Right ventricle myocardium inferior (tissue), 1 donor: ENCODE data around the gene NME5. TPM values are rescaled to one million over a fixed set of nuclear protein-coding genes. Genes with fewer than 3 reads are reported as not detected.
A peak's percentile ranks its signal among the peaks of the same experiment; 100 is the strongest.
"Not testable (repeated sequence)": the region's sequence is repeated elsewhere in the genome, so short reads cannot be mapped to it uniquely, and the experiment has no call there.

Experiments
- ATAC-seq: fragments of 200-7000 bp; cut with Tn5 transposase; one replicate; pipeline ENCODE4 v1.9.1; 2020; ENCODE audit warnings: mild to moderate bottlenecking, moderate library complexity
- DNase-seq: peaks from one replicate; pipeline ENCODE4 v3.0.0; 2021; ENCODE audit errors: missing footprints
- intact Hi-C: fragments of 100-400 bp; cut with DNase I; formaldehyde crosslinking; loops from one replicate; pipeline ENCODE4 v1.11.0; 2022
- long read RNA-seq: library from polyadenylated mRNA; unstranded; transcript quantifications from one replicate; pipeline ENCODE4 v2.0.0, GENCODE V29; 2021
- total RNA-seq: library from RNA; stranded (reverse); fragmentation: NEBNext Ultra II Directional; extraction: Animal tissue kit (Norgen Biotek cat#: 25700); gene quantifications from one replicate; pipeline ENCODE4 v1.2.1, GENCODE V29; 2021
- donor health status: DM: no; HTN: yes; CAD: no; lungs with severe emphysema.

The NME5 gene, protein sequence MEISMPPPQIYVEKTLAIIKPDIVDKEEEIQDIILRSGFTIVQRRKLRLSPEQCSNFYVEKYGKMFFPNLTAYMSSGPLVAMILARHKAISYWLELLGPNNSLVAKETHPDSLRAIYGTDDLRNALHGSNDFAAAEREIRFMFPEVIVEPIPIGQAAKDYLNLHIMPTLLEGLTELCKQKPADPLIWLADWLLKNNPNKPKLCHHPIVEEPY
- 3.9 TPM for total RNA-seq
- long read RNA-seq, result 0 reads

DNA sequence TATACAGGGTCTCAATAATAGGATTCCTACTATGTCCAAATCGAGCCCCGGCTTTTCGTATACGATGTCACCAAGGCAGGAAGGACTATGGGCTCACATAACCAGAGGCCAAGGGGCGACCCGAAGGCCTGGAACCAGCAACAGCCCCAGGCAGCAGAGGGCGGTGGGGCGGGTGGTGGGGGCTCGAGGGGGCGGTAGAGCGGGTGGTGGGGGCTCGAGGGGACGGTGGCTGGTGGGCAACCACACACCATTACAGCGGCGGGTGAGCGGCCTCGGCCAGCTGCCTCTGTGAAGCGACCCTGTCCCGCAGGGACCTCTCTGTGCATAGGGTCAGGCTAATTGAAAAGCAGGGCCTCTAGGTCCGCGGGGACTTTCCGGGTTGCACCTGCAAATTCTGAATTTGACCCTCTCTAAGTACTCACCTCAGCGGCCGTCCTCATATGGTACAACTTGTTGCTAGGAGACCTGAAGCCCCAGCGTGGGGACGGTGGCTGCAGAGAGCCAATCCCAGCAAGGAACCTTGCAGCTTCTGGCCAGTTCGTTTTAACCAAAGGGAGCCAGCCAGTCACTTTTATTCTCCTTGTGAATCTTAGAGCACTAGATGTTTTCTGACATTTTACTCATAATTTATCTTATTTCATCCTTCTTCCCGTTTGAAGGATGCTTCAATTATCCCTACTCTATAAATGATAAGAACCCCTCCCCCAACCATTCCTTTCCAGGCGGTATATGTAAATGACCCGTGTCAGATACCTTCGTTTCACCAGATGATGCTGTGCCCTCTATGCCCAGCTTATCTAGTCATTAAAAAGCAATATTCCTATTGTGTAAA is at the start of gene NME5:
Gene NME5 (minus strand): TSS at position 480 of the 832 bp plus-strand sequence. CDS start 648 bp downstream, outside the sequence.
- DNase-seq, result peak; percentile 82
- intact Hi-C loops, result loop anchor here (10.0 kb wide), 1 partner anchor 384 kb away; the partner anchor contains the start of gene HNRNPA0
- ATAC-seq, result peak; percentile 84

DNA sequence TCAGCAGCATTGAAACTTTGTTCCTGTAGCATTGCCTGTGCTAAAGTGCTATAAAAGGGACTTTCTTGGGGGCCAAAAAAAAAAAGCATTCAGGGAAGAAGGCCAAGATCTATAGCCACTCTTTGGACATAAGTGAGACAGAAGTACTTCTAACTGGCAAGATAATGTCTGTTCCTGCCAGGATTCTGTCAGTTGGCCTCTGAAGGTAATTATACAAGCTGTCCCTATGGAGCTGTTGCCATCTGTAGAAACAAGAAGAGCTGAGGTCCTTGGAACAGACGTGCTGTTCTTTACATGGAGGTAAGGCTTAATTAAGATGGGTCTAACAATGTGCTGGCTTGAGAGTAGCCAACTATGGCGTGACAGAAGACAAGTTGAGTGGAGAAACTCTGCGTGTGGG is 49.4 kb upstream of the NME5 start:
- intact Hi-C loops, result no loop called here
- ATAC-seq (peak; percentile 74), DNase-seq (no peak)

DNA sequence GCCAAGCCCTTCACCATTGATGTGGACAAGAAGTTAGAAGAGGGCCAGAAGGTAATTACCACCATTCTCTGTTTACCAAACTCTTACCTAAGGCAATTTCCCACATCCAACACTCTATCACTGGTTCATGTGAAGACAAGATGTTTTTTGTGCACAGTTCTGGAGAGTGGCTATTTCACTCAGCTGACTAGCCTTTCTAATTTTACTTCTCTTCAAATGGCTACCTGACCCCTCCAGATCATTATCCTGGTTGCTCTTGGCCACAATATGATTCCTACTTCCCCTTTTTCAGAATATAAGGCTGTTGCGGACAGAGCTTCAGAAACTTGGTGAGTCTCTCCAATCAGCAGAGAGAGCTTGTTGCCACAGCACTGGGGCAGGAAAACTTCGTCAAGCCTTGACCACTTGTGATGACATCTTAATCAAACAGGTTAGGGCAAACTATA is 46.8 kb upstream of the NME5 start:
- DNase-seq (no peak), ATAC-seq (no peak)
- intact Hi-C loops, result no loop called here

DNA sequence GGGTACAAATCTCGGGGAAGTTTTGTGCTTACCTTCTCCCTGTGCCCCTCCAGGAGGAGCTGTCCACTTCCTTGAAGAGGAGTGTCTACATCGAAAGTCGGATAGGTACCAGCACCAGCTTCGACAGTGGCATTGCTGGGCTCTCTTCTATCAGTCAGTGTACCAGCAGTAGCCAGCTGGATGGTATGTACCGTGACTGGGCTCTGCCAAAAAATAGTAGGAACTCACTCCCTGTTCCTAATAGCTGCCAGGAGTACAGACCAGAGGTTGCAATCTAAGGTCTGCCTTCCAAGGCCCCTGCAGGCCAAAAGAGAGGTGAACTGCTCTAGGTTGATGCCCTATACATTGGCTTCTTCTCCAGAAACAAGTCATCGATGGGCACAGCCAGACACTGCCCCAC is 43.6 kb upstream of the NME5 start:
- no peak for DNase-seq
- peak; percentile 50 for ATAC-seq
- intact Hi-C loops, result no loop called here

DNA sequence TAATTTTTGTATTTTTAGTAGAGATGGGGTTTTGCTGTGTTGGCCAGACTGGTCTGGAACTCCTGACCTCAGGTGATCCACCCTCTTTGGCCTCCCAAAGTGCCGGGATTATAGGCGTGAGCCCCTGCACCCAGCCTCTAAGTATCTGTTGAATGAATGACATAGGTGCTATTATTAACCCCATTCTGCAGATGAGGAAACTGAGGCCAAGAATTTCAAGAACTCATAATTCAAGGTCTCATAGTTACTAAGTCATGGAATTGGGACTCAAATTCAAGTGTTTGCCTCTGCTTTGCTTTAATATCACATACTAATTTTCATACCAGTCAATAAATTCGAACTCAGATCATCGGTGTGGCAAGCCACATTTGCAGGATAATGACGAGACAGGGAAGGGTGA is 41.6 kb upstream of the NME5 start:
- ATAC-seq (no peak), DNase-seq (no peak)
- intact Hi-C loops, result no loop called here

DNA sequence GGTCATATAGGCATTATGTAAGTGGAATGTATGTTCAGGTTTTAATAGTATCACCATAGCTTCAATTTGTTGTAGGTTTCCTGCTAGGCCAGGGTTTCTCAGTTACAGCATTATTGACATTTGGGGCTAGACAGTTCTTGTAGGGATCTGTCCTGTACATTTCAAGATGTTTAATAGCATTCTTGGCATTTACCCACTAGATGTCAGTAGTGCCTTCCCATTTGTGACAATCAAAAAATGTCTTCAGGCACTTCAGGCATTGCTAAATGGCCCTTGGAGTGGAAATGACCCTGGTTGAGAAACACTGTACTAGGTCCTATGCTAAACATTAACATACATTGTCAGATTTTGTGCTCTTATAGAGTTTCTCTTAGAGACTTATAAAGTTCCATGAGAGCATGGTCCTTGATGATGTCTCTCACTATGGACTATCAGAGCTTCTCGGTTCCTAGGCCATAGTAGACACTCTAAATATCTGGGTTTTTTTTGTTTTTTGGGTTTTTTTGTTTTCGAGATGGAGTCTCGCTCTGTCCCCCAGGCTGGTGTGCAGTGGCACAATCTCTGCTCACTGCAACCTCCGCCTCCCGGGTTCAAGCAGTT is 41.1 kb upstream of the NME5 start:
- DNase-seq (no peak), ATAC-seq (no peak)
- intact Hi-C loops, result no loop called here

DNA sequence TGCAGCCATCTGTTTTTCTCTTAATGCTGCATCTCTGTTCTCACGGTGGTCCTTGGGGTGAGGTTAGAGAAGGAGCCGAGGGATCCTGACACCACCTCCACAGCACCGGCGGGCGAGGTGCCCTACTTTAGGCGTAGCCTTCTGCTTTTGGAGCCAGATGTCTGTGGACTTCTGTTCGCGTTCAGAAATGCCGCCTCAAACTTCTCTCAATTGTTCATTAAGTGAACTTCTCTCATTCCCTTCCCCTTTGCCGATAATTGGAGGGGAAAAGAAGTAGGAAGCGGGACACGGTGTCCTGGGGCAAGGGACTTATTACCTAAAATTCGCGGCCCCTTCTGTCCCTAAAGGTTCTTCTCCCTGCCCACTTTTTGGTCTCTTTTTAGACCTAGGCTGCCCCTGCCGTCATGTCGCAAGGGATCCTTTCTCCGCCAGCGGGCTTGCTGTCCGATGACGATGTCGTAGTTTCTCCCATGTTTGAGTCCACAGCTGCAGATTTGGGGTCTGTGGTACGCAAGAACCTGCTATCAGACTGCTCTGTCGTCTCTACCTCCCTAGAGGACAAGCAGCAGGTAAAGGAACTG is 40.1 kb upstream of the NME5 start:
- DNase-seq, result no peak
- ATAC-seq, result no peak
- intact Hi-C loops, result no loop called here

DNA sequence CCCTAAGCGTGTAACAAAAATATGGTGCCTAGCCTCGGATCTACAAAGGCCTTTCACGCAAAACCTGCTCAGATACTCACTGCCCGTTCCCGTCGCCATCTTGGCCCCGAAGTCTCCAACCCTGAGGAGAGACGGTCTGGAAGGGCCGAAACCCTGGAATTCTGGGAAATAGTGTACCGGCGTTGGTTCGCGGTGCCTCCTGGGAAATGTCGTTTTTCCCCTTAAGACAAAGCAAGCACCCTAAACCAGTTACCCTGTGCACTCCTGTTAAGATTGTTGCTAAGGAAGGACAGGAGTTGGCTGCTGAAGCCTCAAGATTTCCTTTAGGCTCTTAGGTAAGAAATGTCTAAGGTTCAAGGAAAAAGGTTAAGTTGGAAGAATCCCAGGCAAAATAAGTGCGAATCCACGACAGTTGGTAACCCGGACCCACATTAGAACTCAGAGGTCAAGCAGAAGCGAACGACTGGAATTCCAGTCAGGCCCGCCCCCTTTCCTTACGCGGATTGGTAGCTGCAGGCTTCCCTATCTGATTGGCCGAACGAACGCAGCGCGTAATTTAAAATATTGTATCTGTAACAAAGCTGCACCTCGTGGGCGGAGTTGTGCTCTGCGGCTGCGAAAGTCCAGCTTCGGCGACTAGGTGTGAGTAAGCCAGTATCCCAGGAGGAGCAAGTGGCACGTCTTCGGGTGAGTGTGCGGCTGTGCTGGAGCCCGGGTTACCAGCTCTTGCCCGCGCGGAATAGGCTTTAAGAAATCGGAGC is 39.5 kb upstream of the NME5 start, which contains the start of the genes BRD8 and KIF20A:
Gene BRD8 (minus strand): TSS at position 115 of the 761 bp plus-strand sequence. CDS start 16 bp downstream, at position 99.
Gene KIF20A (plus strand): TSS at position 597 of the 761 bp plus-strand sequence. CDS start 569 bp downstream, outside the sequence.
- ATAC-seq (peak; percentile 98), DNase-seq (peak; percentile 95)
- intact Hi-C loops, result no loop called here

DNA sequence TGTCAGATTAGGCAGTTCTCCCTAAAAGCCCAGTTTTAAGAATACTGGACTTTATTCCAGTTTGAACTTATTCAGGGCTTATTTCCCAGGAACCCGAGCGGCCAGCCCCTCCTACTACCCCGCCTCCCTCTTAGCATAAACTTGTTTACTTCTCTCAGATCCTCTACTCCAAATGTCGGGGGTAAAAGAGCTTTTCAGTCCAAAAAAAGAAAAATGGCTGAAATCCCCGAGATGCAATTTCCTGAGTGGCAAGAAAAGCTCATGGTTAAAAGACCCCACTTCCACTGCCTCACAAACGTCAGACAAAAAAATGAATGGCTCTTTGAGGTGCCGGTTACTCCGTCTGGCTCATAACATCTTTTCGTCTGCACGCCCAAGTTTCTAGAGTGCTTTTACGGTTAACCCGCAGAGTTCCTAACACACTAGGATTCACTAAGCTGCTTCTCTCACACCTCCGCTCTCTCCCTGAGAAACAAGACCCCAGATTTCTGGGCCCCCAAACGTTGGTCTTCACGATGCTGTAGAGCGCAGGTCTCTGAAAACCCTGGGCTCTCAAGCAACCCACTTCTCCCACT is 38.8 kb upstream of the NME5 start:
- intact Hi-C loops, result no loop called here
- ATAC-seq (peak; percentile 38), DNase-seq (no peak)

DNA sequence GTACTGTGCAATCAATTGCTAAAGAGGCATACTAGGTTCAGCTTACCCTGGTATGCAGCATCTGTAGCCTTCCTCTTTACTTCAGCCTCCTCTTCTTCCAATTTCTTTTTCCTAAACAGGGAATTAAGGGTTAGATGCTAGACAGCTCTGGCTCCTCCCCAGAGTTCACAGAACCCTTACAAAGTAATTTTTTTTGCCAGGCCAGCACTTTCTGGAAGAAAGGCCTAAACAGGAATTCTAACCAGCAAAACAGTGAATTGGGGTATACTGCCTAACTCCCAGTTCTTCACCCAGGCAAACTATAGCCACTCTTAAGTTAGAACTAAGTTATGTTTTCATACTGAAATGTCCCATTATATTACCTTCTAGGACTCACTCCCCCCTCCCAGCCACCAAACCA is 31.1 kb upstream of the NME5 start:
- intact Hi-C loops, result no loop called here
- DNase-seq (no peak), ATAC-seq (no peak)

DNA sequence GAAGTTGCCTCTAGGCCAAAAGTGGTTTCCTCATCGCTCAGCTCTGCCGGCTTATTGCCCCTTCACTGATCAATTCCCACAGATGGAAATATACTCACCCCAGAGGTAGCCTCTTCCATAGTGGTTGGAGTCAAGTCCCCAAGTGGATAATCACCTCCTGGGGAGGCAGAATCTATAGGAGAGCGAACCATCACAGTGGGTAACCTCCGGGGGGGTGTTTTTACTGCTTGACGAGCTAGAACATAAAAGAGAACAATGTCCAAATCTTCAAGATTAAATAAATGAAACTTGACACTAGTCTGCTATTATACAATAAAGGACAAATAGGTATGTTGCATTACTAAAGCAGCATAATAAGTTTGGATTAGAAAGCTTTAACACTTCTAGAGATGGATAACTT is 29.9 kb upstream of the NME5 start:
- DNase-seq, result no peak

DNA sequence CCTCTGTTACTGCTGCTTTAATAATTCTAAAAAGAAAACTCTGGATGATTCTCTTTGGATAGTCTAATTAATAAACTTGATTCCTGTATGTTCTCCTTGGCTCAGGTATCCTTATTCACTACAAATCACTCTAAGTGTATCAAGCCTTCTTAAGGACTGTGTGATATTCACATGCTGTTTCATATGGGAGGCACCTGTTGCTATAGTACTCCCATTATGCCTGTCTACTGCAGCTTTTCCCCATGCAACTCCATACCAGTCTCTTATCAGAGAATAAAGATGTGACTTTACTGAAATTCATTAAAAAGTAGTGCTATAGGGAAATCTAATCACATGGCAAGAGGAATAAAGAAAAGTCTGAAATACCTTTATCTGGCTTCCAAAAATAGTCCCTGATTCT is 24.5 kb upstream of the NME5 start:
- intact Hi-C loops, result no loop called here
- ATAC-seq (no peak), DNase-seq (no peak)

More for the DNA sequence above, 29.9 kb upstream of the NME5 start:
- ATAC-seq, result no peak
- intact Hi-C loops, result no loop called here

DNA sequence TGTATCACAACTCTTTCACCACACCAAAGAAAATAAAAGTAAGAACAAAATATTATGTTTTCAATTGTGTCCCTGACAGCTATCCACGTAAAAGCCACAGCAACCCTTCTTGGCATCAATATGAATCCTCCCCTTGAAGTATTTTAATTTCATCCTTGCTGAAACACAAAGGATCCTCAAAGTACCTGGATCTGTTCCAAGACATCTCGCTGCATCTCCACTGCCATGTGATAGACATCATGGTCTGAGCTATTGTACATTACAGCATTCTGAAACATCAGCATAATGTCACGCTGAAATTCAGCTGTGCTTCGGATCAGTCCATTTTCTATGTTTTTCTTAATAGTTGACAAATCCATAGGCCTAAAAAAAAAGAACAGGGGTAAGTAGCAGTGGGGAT is 21.5 kb upstream of the NME5 start:
- DNase-seq (no peak), ATAC-seq (no peak)
- intact Hi-C loops, result no loop called here

DNA sequence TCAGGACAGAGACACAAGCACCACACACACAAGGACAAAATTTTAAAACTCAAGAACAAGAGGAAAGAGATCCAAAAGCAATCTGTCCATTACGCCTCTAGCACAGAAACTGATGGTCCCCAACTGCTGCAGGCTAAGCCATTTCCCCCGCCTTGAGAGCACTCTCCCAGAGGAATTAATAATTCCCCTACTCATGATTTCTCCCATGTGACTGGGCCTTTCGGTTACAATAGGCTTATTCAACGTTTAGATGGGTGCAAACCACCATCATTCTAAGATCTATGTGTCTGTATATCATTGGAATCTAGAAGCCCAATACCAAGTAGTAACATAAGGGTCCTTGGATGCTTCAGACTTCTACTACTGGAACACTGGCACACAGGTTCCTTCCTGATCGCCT is 20.4 kb upstream of the NME5 start:
- intact Hi-C loops, result no loop called here
- DNase-seq (no peak), ATAC-seq (no peak)

DNA sequence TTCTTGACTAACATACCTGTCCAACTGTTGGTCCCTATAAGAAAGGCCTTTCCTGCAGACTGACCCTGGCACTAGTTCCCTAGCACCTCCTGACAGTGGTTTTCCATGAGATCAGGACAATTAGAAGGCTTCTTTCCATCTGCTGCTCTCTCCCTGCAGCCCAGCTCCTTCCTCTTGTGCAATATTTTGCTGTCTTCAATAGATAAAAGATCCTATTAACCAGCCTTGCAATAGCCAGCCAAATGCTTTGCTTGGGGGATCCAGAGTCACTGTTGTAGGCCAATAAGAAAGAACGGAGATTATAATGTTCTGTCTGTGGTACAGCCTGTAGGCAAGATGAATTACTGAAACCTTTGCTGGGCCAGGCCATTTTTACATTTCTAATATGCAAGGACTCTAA is 18.4 kb upstream of the NME5 start:
- intact Hi-C loops, result no loop called here
- ATAC-seq (no peak), DNase-seq (no peak)

DNA sequence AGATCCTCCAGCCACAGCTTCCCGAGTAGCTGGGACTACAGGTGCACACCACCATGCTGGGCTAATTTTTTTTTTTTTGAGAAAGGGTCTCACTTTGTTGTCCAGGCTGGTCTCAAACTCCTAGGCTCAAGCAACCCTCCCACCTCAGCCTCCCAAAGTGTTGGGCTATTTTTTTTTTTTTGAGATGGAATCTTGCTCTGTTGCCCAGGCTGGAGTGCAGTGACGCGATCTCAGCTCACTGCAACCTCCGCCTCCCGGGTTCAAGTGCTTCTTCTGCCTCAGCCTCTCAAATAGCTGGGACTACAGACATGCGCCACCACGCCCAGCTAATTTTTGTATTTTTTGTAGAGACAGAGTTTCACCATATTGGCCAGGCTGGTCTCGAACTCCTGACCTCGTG is 16.7 kb upstream of the NME5 start:
- ATAC-seq, intact Hi-C loops, DNase-seq: not testable (repeated sequence)

DNA sequence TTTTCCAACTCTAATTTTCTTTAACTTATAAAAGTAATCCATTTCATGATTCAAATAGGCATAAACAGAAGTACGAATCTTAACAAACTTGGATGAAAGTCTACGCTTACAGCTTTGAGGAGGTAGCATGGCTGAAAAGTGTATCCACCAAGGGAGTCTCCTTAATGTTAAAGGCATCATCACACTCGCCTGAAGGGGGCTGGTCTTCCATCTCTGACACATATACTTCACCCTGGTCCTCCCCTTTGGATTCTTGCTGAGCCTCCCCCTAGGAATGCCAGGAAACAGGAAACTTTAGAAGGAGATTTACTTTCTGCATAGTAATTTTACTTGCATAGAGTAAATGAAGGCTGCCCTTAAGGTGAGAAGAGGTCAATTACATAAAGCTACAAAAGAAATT is 10.3 kb upstream of the NME5 start:
- ATAC-seq (no peak), DNase-seq (no peak)
- intact Hi-C loops, result no loop called here

DNA sequence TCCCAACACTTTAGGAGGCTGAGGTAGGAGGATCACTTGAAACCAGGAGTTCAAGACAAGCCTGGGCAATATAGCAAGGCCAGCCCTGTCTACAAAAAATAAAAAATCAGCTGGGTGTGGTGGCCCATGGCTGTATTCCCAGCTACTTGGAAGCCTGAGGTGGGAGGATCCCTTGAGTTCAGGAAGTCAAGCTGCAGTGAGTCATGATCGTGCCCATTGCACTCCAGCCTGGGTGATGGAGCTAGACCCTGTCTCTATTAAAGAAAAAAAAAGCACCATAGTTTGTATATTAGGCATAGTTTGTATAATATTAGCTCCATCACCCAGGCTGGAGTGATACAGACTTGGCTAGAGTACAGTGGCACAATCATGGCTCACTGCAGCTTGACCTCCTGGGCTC is 9.6 kb upstream of the NME5 start:
- DNase-seq, result no peak

More for the DNA sequence above, 9.6 kb upstream of the NME5 start:
- ATAC-seq, result peak; percentile 42
- intact Hi-C loops, result no loop called here
